Tibial nerve (tissue), 3 donors: ENCODE results near the gene RAB28.

Experiments
- EP300 ChIP-seq, 2 donors: sonication (generic); formaldehyde crosslinking; IDR thresholded peaks; one replicate each; pipeline ENCODE4 v1.6.1; 2017; ENCODE audit warnings: antibody characterized with exemption in 2 of 2, mild to moderate bottlenecking in 1 of 2
- POLR2A ChIP-seq, 2 donors: fragments of 450-650 bp; IDR thresholded peaks; one replicate each; pipeline ENCODE4 v1.6.1; 2017; ENCODE audit warnings: antibody characterized with exemption in 2 of 2, mild to moderate bottlenecking in 2 of 2, moderate library complexity in 2 of 2

- TF ChIP-seq POLR2A (IDR thresholded peaks at IDR 0.05): no peak
- TF ChIP-seq EP300 (IDR thresholded peaks at IDR 0.05): no peak
Measured at GRCh38 chr4:13413729-13414437, 70.3 kb downstream of the RAB28 start.
